Vagina (tissue), 2 donors: Measurements from ENCODE around the gene TXNL4B.

Experiments used
- CTCF ChIP-seq, 3 experiments: fragments of 450-650 bp in 2 of 3; fragments of 200-600 bp in 1 of 3; sonication (generic) in 1 of 3; IDR thresholded peaks; one replicate each; pipeline ENCODE4 v1.5.1; 2017 to 2019; ENCODE audit warnings: antibody characterized with exemption in 3 of 3, mild to moderate bottlenecking in 2 of 3, moderate library complexity in 2 of 3
- POLR2A ChIP-seq, 2 donors: fragments of 450-650 bp; IDR thresholded peaks; one replicate each; pipeline ENCODE4 v1.6.1; 2017; ENCODE audit warnings: antibody characterized with exemption in 2 of 2, mild to moderate bottlenecking in 2 of 2, moderate library complexity in 2 of 2
- POLR2AphosphoS5 ChIP-seq, 2 donors: sonication (generic); formaldehyde crosslinking; IDR thresholded peaks; one replicate each; pipeline ENCODE4 v1.9.0; 2017; ENCODE audit warnings: antibody characterized with exemption in 2 of 2, mild to moderate bottlenecking in 2 of 2, low read depth in 1 of 2; ENCODE audit not compliant: insufficient read depth in 1 of 2

GRCh38 chr16:72084445-72084844 lies 9.0 kb downstream of the TXNL4B start:
- TF ChIP-seq CTCF (IDR thresholded peaks at IDR 0.05) (no peak), POLR2A (IDR thresholded peaks at IDR 0.05) (no peak), POLR2AphosphoS5 (IDR thresholded peaks at IDR 0.05; ENCODE audit: insufficient read depth in 1 of 2, low read depth in 1 of 2) (no peak)
